ENCODE results near the gene PRPF6. TPM values are rescaled to one million over a fixed set of nuclear protein-coding genes. Genes with fewer than 3 reads are reported as not detected.
A peak's percentile ranks its signal among the peaks of the same experiment; 100 is the strongest.

The PRPF6 gene
- total RNA-seq, 2 donors from 2014 or later: 42.3 to 52.1 TPM

DNA sequence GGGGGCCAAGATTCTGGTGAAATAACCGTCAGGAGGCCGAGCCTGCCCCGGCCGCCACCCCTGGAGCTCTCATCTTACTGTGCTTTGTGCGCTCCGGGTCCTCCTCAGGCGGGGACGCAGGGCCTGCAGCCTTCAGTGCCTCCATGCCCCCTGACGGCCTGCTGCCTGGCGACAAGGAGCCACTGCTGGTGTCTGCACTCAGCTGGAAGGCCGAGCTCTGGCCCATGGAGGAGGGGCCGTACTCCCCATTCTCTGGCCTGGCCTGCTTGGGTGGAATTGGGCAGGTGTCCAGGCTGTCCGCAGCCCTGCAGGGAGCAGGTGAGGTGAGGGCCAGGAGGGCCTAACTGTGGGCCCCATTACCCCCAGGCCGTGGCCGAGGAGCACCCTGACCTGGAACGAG is 16.5 kb upstream of the PRPF6 start:
- Histone ChIP-seq H3K9me3 (no peaks in the 10 kb centered on the region), H3K27me3 (no peaks in the 10 kb centered on the region), H3K4me3 (no peak overlapping the region), H3K27ac (no peak overlapping the region), H3K4me1 (peaks cover 10% of the 10 kb centered on the region), H3K36me3 (replicated peaks in 1 of 2; ENCODE audit: insufficient read depth in 1 of 2, low read depth in 2 of 2) (peaks cover 0 to 15% of the 10 kb centered on the region in 2 donors)
- intact Hi-C loops (cut with DNase I): loop anchor here (10.0 kb wide), 1 partner anchor 420 kb away; the partner anchor contains the start of gene SRMS
- TF ChIP-seq, protein P1, sequence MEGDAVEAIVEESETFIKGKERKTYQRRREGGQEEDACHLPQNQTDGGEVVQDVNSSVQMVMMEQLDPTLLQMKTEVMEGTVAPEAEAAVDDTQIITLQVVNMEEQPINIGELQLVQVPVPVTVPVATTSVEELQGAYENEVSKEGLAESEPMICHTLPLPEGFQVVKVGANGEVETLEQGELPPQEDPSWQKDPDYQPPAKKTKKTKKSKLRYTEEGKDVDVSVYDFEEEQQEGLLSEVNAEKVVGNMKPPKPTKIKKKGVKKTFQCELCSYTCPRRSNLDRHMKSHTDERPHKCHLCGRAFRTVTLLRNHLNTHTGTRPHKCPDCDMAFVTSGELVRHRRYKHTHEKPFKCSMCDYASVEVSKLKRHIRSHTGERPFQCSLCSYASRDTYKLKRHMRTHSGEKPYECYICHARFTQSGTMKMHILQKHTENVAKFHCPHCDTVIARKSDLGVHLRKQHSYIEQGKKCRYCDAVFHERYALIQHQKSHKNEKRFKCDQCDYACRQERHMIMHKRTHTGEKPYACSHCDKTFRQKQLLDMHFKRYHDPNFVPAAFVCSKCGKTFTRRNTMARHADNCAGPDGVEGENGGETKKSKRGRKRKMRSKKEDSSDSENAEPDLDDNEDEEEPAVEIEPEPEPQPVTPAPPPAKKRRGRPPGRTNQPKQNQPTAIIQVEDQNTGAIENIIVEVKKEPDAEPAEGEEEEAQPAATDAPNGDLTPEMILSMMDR (IDR thresholded peaks at IDR 0.05): no peak
- no peak for TF ChIP-seq POLR2A (IDR thresholded peaks at IDR 0.05)
- no peak for ATAC-seq
- no peak for DNase-seq
- WGBS, 2 donors: 96 to 97% methylated on average over 9 to 15 of the region's 16 CpGs

DNA sequence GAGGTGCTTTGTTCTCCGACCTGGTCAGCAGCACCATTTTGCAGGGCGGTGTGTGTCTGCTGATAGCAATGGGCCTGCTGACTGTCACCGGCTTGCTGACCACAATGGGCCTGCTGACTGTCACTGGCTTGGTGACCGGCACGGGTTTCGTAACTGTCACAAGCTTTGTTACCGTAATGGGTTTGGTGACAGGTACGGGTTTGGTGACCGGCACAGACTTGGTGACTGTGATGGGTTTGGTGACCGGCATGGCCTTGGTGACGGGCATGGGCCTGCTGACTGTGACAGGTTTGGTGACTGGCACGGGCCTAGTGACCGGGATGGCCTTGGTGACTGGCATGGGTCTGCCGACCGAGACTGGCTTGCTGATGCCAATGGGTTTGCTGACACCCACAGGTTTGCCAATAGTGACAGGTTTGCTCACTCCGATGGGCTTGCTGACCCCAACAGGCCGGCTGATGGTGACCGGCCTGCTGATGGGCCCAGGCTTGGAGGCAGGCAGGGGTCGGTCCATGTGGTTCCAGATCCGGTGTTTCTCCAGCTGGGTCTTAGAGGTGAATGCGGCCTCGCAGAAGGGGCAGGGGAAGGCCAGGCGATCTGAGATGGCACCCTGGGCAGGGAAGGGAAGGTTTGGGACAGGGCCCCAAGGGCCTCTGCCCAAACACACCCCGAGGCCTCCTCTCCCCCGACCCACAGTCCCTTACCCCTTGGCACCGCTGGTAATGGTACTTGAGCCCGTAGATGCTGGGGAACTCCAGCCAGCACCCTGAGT is 14.6 kb upstream of the PRPF6 start:
- H3K27me3 ChIP-seq: no peaks in the 10 kb centered on the region
- 94 to 95% methylated on average over 10 to 26 of the region's 27 CpGs for WGBS, 2 donors
- DNase-seq (no peak), ATAC-seq (no peak)
- peaks cover 16% of the 10 kb centered on the region for H3K4me1 ChIP-seq
- no peaks in the 10 kb centered on the region for H3K9me3 ChIP-seq
- TF ChIP-seq POLR2A (IDR thresholded peaks at IDR 0.05): no peak
- TF ChIP-seq, protein P1 (IDR thresholded peaks at IDR 0.05): no peak
- no peak overlapping the region for H3K27ac ChIP-seq
- intact Hi-C loops (cut with DNase I): loop anchor here (10.0 kb wide), 1 partner anchor 422 kb away; the partner anchor contains the start of gene SRMS
- peaks cover 0 to 14% of the 10 kb centered on the region in 2 donors for H3K36me3 ChIP-seq (replicated peaks in 1 of 2; ENCODE audit: insufficient read depth in 1 of 2, low read depth in 2 of 2)
- H3K4me3 ChIP-seq: no peak overlapping the region

- peaks cover 0 to 14% of the 10 kb centered on the region in 2 donors for H3K36me3 ChIP-seq (replicated peaks in 1 of 2; ENCODE audit: insufficient read depth in 1 of 2, low read depth in 2 of 2)
- ATAC-seq (no peak), DNase-seq (peak in 1 of 4 donors; percentile 11)
- 92 to 93% methylated on average over 10 to 11 of the region's 13 CpGs for WGBS, 2 donors
- intact Hi-C loops (cut with DNase I): loop anchor here (10.0 kb wide), 1 partner anchor 422 kb away; the partner anchor contains the start of gene SRMS
- TF ChIP-seq, protein P1 (IDR thresholded peaks at IDR 0.05): no peak
- TF ChIP-seq POLR2A (IDR thresholded peaks at IDR 0.05): no peak
- no peaks in the 10 kb centered on the region for H3K27me3 ChIP-seq
- no peaks in the 10 kb centered on the region for H3K9me3 ChIP-seq
- H3K4me1 ChIP-seq: peaks cover 16% of the 10 kb centered on the region
- H3K4me3 ChIP-seq: no peak overlapping the region
- H3K27ac ChIP-seq: no peak overlapping the region
Observed at GRCh38 chr20:63966944-63967322, 14.0 kb upstream of the PRPF6 start.

DNA sequence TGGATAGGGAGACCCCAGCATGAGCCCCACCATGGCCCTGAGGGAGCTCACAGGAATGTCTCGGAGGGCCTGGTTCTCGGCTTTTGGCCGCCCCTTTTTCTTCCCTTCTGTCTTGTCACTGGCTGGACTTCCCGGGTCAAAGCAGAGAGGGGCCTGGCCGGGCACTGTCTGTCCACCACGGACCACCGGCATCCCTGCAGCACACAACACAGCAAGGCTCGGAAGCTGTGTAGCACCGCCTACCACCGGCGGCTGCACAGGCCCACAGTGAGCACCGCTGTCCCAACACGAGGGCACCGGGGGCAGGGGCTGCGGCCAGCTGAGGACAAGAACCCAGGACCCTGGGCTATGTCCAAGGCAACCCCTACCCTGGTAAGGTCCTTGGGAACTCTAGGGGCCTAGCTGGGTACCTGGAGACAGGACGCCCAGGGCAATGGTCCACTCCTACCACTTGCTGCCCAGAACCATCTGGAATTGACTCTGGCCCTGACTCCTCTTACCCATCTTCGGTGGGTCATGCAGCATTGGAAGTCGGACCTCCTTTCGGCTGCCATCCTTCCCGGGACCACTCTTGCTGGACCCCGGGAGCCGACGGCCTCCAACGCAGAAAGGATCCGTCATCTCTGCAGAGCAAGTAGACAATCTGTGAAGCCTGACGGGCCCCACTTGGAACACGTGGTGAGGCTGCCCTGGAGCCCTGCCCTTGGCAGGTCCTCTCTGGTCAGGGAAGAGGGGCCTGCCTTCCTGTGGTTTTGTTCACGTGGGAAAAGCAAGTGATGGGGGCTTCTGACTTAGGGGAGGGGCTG is 13.4 kb upstream of the PRPF6 start:
- Histone ChIP-seq H3K27ac (no peak overlapping the region), H3K4me3 (no peak overlapping the region), H3K27me3 (no peaks in the 10 kb centered on the region), H3K9me3 (no peaks in the 10 kb centered on the region), H3K4me1 (peaks cover 16% of the 10 kb centered on the region), H3K36me3 (replicated peaks in 1 of 2; ENCODE audit: insufficient read depth in 1 of 2, low read depth in 2 of 2) (peaks cover 0 to 11% of the 10 kb centered on the region in 2 donors)
- DNase-seq (no peak), ATAC-seq (no peak)
- intact Hi-C loops (cut with DNase I): loop anchor here (10.0 kb wide), 1 partner anchor 423 kb away; the partner anchor contains the start of gene SRMS
- WGBS, 2 donors: 85 to 93% methylated on average over 15 to 21 of the region's 28 CpGs
- no peak for TF ChIP-seq POLR2A (IDR thresholded peaks at IDR 0.05)

Measured in body of pancreas (tissue), 4 donors.